Activated naive CD4-positive, alpha-beta T cell treated with anti-CD3 and anti-CD28 coated beads, Interleukin-2, amount 50 U/mL, for 72 hours (primary cell): ENCODE data around the gene NPAP1. TPM values are rescaled to one million over a fixed set of nuclear protein-coding genes. Genes with fewer than 3 reads are reported as not detected.
"Not testable (repeated sequence)": the region's sequence is repeated elsewhere in the genome, so short reads cannot be mapped to it uniquely, and the experiment has no call there.

Experiments used
- ATAC-seq, 2 donors: fragments of 150-1000 bp; cut with Tn5 transposase; 2 replicates each; pipeline ENCODE4 v1.10.0; 2021; ENCODE audit warnings: mild to moderate bottlenecking in 2 of 2, moderate library complexity in 2 of 2
- DNase-seq, 2 donors: peaks; one replicate each; pipeline ENCODE4 v3.0.0; 2021 to 2022; ENCODE audit warnings: low spot score in 2 of 2
- H3K27ac Mint-ChIP-seq, 2 donors: one replicate each; pipeline ENCODE4 v1.8.0; 2022; ENCODE audit warnings: mild to moderate bottlenecking in 2 of 2, mixed read lengths in 2 of 2
- H3K36me3 Mint-ChIP-seq, 2 donors: one replicate each; pipeline ENCODE4 v1.8.0; 2022; ENCODE audit warnings: mixed read lengths in 2 of 2
- H3K9me3 Mint-ChIP-seq, 2 donors: one replicate each; pipeline ENCODE4 v1.8.0; 2022; ENCODE audit warnings: mixed read lengths in 2 of 2
- total RNA-seq, 2 donors: library from RNA; stranded (reverse); gene quantifications; one replicate each; pipeline ENCODE4 v1.2.3, GENCODE V29; 2022

NPAP1 gene, protein sequence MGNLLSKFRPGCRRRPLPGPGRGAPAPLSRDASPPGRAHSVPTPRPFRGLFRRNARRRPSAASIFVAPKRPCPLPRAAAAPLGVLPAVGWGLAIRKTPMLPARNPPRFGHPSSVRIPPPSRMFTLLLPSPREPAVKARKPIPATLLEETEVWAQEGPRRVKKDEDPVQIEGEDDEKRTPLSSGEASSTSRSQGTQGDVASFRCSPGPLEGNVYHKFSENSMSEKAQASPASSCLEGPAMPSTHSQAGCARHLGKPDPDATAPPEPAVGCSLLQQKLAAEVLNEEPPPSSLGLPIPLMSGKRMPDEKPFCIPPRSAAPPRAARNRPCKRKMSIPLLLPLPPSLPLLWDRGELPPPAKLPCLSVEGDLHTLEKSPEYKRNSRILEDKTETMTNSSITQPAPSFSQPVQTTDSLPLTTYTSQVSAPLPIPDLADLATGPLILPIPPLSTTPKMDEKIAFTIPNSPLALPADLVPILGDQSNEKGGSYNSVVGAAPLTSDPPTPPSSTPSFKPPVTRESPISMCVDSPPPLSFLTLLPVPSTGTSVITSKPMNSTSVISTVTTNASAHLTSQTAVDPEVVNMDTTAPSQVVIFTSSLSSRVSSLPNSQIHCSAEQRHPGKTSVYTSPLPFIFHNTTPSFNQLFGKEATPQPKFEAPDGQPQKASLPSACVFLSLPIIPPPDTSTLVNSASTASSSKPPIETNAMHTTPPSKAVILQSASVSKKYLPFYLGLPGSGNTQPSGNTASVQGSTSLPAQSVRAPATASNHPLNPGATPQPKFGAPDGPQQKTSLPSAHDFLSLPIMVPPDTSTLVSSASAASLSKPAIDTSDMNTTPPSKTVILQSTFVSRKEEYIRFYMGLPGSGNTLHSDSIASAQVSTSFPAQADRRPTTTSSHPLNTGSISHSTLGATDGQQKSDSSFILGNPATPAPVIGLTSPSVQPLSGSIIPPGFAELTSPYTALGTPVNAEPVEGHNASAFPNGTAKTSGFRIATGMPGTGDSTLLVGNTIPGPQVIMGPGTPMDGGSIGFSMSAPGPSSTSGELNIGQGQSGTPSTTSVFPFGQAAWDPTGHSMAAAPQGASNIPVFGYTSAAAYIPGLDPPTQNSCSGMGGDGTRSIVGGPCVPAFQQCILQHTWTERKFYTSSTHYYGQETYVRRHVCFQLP
- total RNA-seq = not detected

DNA sequence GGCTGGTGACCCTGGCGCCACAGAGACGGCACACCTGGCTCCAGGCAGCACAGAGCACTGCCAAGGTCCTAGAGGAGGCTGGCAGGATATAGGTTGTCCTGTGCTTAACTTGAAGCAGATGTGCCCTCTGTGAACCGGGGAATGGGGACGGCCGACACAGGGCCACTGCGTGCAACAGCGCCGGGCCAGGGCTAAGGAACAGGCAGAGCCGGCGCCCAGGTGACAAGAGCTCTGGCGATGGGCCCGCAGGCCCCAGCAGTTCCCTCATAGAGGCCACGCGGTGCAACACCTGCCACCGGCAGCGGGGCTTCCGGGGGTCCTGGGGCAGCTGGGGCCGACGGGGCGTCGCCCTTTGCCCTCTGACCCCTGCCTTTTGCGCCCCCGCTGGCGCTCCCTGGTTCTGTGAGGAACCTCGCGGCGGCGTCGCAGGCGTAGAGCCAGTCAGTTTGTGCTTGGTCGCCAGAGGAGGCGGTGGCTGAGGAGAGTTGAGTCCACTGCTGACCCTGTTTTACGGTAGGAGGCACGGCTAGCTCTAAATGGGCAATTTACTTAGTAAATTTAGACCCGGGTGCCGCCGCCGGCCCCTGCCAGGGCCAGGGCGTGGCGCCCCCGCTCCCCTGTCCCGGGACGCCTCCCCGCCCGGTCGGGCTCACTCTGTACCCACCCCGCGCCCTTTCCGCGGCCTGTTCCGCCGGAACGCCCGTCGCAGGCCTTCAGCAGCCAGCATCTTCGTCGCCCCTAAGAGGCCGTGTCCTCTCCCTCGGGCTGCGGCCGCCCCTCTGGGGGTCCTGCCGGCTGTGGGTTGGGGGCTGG lies at the start of gene NPAP1:
Gene NPAP1, plus strand, starts transcription at position 444 of the 813 bp plus-strand sequence. Its CDS starts 93 bp downstream, at position 537.
- ATAC-seq (no peak), DNase-seq (no peak)
- Mint-ChIP-seq H3K9me3 (peaks cover 7 to 29% of the 10 kb centered on the region in 2 donors), H3K27ac (no peak within 1 kb of the TSS), H3K36me3 (peaks cover 14 to 22% of the 10 kb centered on the region in 2 donors)

DNA sequence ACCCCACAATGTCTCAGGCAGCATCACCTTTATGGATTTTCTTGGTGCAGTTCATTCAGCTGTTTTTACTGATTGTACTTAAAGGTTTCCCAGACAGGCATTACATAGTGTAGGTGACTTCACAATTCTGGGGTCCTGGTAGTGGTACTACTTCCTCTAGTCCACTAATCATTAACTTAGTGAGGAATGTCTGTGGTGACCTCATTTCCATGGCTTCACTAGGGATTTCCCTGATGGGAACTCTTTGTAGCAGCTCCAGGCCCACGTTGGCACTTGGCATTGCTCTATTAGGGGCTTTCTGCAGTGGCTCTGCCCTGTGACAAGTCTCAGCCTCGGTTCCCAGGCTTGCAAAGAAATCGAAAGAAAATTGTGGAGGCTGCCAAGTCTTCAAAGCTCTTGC lies 48.1 kb upstream of the NPAP1 start:
- Mint-ChIP-seq H3K36me3 (peaks cover under 1 to 10% of the 10 kb centered on the region in 2 donors), H3K27ac (no peak overlapping the region), H3K9me3 (peaks cover 24 to 29% of the 10 kb centered on the region in 2 donors)
- DNase-seq = no peak
- no peak for ATAC-seq

DNA sequence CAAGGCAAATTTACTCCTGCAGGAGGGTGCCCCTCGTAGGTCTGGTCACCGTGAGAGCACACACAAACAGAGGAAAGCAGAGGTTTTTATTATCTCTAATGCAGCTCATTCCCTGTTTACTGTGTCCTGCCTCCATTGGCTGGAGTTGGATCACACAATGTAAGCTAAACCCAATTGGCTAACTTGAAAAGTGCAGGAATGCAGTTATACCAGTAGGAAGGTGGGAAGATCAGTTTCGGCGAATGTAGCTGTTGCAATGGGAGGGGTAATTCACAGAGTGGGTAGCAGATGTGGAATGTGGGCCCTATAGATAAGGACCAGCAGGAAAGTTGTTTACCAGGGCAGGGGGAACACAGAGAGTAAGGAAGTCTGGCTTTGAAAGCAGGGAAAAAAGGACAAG lies 42.5 kb upstream of the NPAP1 start:
- Mint-ChIP-seq H3K9me3 (peaks cover 29 to 33% of the 10 kb centered on the region in 2 donors), H3K36me3 (peaks cover 7 to 9% of the 10 kb centered on the region in 2 donors), H3K27ac (no peak overlapping the region)
- ATAC-seq (no peak), DNase-seq (no peak)

DNA sequence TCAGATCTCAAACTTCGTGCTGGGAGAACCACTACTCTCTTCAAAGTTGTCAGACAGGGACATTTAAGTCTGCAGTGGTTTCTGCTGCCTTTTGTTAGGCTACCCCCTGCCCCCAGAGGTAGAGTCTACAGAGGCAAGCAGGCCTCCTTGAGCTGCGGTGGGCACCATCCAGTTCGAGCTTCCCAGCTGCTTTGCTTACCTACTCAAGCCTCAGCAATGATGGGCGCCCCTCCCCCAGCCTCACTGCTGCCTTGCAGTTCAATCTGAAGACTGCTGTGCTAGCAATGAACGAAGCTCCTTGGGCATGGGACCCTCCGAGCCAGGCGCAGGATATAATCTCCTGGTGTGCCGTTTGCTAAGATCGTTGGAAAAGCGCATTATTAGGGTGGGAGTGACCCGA lies 36.2 kb upstream of the NPAP1 start:
- Mint-ChIP-seq H3K9me3 (peaks cover 30 to 32% of the 10 kb centered on the region in 2 donors), H3K36me3 (peaks cover 12 to 22% of the 10 kb centered on the region in 2 donors)
- not testable (repeated sequence) for ATAC-seq, DNase-seq, H3K27ac Mint-ChIP-seq

DNA sequence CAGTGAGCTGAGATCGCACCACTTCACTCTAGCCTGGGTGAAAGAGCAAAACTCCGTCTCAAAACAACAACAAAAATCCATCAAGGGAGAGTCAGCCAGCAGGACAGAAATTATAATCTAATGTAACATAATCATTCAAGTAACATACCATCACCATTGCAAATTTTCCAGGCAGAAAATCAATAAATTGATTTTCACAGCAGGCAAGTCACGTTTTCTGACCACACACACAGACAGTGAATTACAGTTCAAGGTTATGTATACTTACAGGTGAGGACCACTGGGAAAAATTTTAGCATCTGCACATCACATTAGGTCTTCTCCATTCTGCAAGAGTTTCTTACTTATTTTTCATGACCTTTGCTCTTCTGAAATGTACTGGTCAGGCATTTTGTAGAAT lies 29.9 kb upstream of the NPAP1 start:
- Mint-ChIP-seq H3K36me3 (peaks cover 5% of the 10 kb centered on the region in 2 donors), H3K27ac (no peak overlapping the region), H3K9me3 (peaks cover 17 to 36% of the 10 kb centered on the region in 2 donors)
- ATAC-seq (no peak), DNase-seq (no peak)

DNA sequence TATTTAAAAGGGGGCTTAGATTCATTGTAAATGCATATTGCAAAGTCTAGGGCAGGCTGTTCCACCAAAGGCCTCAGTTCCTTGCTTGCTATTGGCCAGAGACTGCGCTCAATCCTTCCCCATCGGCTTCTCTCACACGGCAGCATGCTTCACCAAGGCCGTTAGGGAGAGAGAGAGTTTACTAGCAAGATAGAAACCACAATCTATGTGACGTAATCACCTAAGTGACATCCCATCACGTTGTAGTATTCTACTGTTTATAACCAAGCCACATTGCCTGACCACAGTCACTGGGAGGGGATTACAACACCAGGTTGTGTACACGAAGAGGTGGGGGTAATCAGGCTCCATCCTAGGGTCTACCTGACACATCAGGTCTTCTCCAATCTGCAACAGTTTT lies 16.0 kb upstream of the NPAP1 start:
- ATAC-seq = no peak
- Mint-ChIP-seq H3K27ac (no peak overlapping the region), H3K36me3 (peaks cover 4 to 8% of the 10 kb centered on the region in 2 donors), H3K9me3 (peaks cover 28 to 36% of the 10 kb centered on the region in 2 donors)
- DNase-seq = no peak

DNA sequence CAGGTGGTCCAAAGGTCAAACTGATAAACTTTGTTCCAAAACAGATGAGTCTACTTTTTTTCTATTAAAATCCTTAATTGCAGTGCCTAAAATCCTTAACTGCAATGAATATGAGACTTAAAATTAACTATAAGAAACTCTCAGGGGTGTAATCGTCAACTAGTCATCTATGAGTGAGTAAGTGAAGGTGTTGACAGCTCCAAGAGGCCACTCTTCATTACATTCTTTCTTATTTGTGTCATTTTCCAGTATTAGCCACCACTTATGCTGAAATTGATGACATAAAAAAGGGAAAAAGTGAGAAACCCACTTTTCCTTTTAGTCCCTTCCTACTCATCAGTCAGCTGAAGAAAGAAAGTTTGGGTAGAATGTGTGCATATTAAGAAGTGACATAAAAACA lies 12.6 kb upstream of the NPAP1 start:
- no peak for DNase-seq
- peaks cover 4 to 8% of the 10 kb centered on the region in 2 donors for H3K36me3 Mint-ChIP-seq
- no peak overlapping the region for H3K27ac Mint-ChIP-seq
- no peak for ATAC-seq
- peaks cover 20 to 28% of the 10 kb centered on the region in 2 donors for H3K9me3 Mint-ChIP-seq

DNA sequence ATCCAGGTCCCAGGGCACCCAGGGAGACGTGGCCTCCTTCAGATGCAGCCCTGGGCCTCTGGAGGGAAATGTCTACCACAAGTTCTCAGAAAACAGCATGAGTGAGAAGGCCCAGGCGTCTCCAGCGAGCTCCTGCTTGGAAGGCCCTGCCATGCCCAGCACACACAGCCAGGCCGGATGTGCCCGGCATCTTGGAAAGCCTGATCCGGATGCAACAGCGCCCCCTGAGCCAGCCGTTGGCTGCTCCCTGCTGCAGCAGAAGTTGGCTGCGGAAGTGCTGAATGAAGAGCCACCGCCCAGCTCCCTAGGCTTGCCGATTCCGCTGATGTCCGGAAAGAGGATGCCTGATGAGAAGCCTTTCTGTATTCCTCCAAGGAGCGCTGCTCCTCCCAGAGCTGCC lies 856 bp downstream of the NPAP1 start:
- Mint-ChIP-seq H3K9me3 (peaks cover 10 to 29% of the 10 kb centered on the region in 2 donors), H3K27ac (no peak overlapping the region), H3K36me3 (peaks cover 14 to 22% of the 10 kb centered on the region in 2 donors)
- ATAC-seq = no peak
- DNase-seq = no peak

DNA sequence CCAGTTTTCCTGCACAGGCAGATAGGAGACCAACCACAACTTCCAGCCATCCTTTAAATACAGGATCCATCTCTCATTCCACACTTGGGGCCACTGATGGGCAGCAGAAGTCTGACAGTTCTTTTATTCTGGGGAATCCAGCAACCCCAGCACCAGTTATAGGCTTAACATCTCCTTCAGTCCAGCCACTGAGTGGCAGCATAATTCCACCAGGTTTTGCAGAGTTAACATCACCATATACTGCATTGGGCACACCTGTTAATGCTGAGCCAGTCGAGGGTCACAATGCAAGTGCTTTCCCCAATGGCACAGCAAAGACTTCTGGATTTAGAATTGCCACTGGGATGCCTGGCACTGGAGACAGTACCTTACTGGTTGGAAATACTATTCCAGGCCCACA lies 2.9 kb downstream of the NPAP1 start:
- ATAC-seq (no peak), DNase-seq (no peak)
- Mint-ChIP-seq H3K9me3 (peaks cover 10 to 25% of the 10 kb centered on the region in 2 donors), H3K27ac (no peak overlapping the region), H3K36me3 (peaks cover 14 to 22% of the 10 kb centered on the region in 2 donors)

DNA sequence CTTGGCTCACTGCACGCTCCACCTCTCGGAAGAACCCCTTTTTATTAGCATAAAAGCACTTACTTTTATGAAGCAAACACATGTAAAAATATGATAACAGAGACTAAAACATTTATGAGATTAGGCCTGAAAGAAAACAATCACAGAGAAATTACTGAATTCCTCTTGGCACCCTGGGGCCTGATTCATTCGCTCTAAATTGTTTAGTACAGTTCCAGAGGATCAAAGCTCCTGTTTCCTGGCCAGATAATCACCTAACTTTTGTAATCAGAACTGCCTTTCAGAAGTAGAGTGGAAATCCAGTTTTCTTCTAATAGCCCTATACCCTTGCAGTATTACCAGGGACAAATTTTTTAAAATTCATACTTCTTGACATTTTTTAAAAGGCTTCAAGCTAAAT lies 6.4 kb downstream of the NPAP1 start:
- DNase-seq = no peak
- Mint-ChIP-seq H3K36me3 (peaks cover 12 to 15% of the 10 kb centered on the region in 2 donors), H3K9me3 (peaks cover 19 to 41% of the 10 kb centered on the region in 2 donors), H3K27ac (no peak overlapping the region)
- ATAC-seq = no peak

DNA sequence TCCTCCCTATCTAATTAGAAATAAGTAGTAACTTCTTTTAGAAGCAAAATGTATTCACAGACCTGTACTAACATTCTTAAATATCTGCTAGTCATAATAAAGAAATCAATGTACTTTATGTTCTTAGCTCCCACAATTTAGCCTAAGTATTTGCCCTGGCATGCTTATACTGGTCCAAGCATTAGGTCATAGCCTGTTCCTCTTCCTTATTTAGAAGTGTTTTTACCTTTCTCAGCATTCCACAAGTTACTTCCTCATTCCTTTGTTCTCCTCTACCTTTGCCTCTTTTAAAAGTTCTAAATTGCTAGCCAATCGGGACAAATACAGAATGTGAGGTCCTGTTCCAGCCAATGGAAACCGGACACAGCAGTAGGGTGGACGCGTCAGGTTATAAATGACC lies 7.3 kb downstream of the NPAP1 start:
- H3K36me3 Mint-ChIP-seq, H3K27ac Mint-ChIP-seq, DNase-seq, ATAC-seq: not testable (repeated sequence)
- H3K9me3 Mint-ChIP-seq = peaks cover 16 to 32% of the 10 kb centered on the region in 2 donors

DNA sequence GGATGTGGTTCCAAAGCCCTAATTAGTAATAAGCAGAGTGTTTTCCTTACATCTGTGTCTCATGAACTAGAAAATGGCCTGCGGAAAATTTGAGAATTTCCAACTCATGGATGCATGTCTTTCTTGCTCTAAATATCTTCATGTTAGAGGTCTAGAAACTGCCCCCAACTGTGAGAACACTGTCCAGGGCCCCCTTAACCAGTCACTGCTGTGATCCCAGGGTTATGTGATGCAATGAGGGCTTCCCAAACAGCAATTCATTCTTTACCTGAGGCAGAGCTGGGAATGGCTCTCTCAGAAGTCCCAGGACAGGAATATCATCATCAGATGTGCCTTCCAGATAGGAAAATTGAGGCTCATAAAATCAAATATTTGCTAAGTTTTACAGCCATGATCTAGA lies 8.2 kb downstream of the NPAP1 start:
- no peak overlapping the region for H3K27ac Mint-ChIP-seq
- DNase-seq = no peak
- peaks cover 16 to 28% of the 10 kb centered on the region in 2 donors for H3K9me3 Mint-ChIP-seq
- ATAC-seq = no peak
- H3K36me3 Mint-ChIP-seq = no peaks in the 10 kb centered on the region

DNA sequence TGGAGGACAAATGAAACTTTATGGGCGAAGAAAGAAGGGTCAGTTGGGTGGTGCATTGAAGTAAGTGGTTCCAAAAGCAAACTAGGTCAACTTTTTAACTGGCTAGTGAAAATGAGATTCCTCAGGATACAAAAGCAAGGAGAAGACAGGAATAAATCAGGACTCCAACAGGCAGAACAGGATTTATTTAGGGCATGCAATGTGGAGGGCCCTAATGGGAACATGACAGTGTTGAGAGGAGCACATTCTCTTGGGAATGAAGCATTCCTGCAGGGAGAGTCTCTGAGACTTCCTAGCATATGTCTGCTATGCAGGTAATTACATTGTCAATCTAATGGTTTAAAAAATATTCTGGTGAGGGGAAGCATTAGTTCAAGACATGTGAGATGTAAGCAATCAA lies 8.7 kb downstream of the NPAP1 start:
- Mint-ChIP-seq H3K9me3 (peaks cover 16 to 28% of the 10 kb centered on the region in 2 donors), H3K36me3 (no peaks in the 10 kb centered on the region), H3K27ac (no peak overlapping the region)
- DNase-seq (no peak), ATAC-seq (no peak)

DNA sequence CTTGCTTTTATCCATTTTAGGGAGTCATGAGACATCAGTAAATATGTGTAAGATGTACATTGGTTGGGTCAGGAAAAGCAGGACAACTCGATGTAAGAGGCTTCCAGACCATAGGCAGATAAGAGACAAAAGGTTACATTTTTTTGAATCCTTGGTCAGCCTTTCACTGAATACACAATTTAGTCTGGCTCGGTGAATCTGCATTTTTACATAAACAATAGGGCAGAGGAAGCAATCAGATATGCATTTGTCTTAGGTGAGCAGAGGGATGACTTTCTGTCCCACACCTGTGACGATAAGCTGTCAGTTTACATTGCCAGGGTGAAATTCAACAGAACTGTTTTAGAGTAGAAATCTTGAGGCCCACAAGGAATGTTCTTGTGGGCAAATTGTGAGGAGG lies 20.6 kb downstream of the NPAP1 start:
- Mint-ChIP-seq H3K36me3 (no peaks in the 10 kb centered on the region), H3K9me3 (peaks cover 5 to 14% of the 10 kb centered on the region in 2 donors), H3K27ac (no peak overlapping the region)
- no peak for DNase-seq
- ATAC-seq = no peak

DNA sequence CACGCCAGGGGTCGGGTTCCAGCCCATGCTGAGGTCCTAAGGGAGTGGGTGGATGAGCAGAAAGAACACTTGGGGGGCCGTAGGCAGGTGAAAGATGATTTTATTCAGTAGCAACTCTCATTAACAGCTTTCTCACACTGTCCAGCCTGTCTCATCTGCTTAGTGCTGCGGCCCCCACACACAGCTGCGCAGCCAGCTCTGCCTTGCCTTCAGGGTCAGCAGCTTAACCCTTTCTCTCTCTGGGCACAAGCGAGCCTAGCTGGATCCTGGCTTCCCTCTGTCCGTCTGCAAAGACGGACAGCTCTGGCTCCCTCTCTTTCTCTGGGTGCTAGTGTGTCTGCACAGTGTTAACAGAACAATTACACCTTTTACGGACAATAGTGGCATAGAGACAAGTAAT lies 21.3 kb downstream of the NPAP1 start:
- Mint-ChIP-seq H3K9me3 (peaks cover 0 to 9% of the 10 kb centered on the region in 2 donors), H3K36me3 (no peaks in the 10 kb centered on the region), H3K27ac (no peak overlapping the region)
- DNase-seq (no peak), ATAC-seq (no peak)
